Lower lobe of right lung (tissue), 2 donors: Measurements from ENCODE around the gene RNF175. TPM values are rescaled to one million over a fixed set of nuclear protein-coding genes. Genes with fewer than 3 reads are reported as not detected.
A peak's percentile ranks its signal among the peaks of the same experiment; 100 is the strongest.

Source experiments
- ATAC-seq, 2 donors: fragments of 200-7000 bp; cut with Tn5 transposase; one replicate each; pipeline ENCODE4 v1.9.1; 2020 to 2022; ENCODE audit warnings: mild to moderate bottlenecking in 2 of 2, moderate library complexity in 2 of 2
- DNase-seq: peaks from one replicate; pipeline ENCODE4 v3.0.0-alpha.2; 2020
- H3K27ac ChIP-seq: fragments of 200-600 bp; one replicate; pipeline ENCODE4 v1.8.0; 2022
- H3K27me3 ChIP-seq: fragments of 200-600 bp; one replicate; pipeline ENCODE4 v1.8.0; 2022; ENCODE audit warnings: low read depth
- H3K36me3 ChIP-seq: fragments of 200-600 bp; one replicate; pipeline ENCODE4 v1.8.0; 2022; ENCODE audit warnings: mild to moderate bottlenecking
- H3K4me1 ChIP-seq: fragments of 200-600 bp; one replicate; pipeline ENCODE4 v1.8.0; 2022
- H3K4me3 ChIP-seq: fragments of 200-600 bp; one replicate; pipeline ENCODE4 v1.8.0; 2022; ENCODE audit warnings: mild to moderate bottlenecking
- H3K9me3 ChIP-seq: fragments of 200-600 bp; one replicate; pipeline ENCODE4 v1.8.0; 2022
- intact Hi-C: fragments of 100-400 bp; cut with DNase I; formaldehyde crosslinking; loops from one replicate; pipeline ENCODE4 v1.11.0; 2022
- total RNA-seq: library from RNA; stranded (reverse); fragmentation: NEBNext Ultra II Directional; extraction: Animal tissue kit (Norgen Biotek cat#: 25700); gene quantifications from one replicate; pipeline ENCODE4 v1.2.1, GENCODE V29; 2021
- TF ChIP-seq, protein P1 (sequence below): fragments of 200-600 bp; IDR thresholded peaks from one replicate; pipeline ENCODE4 v1.8.0; 2022; ENCODE audit warnings: antibody characterized with exemption, mild to moderate bottlenecking
- donor health status: DM: no; HTN: yes; CAD: no; lungs with severe emphysema.

The RNF175 gene
- total RNA-seq, 1 donor from 2014 or later, result 0.12 TPM

GRCh38 chr4:153757407-153757806 lies 2.4 kb downstream of the RNF175 start:
- ATAC-seq (peak in 1 of 2 donors; percentile 46), DNase-seq (no peak)
- TF ChIP-seq, protein P1, sequence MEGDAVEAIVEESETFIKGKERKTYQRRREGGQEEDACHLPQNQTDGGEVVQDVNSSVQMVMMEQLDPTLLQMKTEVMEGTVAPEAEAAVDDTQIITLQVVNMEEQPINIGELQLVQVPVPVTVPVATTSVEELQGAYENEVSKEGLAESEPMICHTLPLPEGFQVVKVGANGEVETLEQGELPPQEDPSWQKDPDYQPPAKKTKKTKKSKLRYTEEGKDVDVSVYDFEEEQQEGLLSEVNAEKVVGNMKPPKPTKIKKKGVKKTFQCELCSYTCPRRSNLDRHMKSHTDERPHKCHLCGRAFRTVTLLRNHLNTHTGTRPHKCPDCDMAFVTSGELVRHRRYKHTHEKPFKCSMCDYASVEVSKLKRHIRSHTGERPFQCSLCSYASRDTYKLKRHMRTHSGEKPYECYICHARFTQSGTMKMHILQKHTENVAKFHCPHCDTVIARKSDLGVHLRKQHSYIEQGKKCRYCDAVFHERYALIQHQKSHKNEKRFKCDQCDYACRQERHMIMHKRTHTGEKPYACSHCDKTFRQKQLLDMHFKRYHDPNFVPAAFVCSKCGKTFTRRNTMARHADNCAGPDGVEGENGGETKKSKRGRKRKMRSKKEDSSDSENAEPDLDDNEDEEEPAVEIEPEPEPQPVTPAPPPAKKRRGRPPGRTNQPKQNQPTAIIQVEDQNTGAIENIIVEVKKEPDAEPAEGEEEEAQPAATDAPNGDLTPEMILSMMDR, result no peak
- Histone ChIP-seq H3K27me3 (peaks cover 39% of the 10 kb centered on the region), H3K4me1 (peaks cover 9% of the 10 kb centered on the region), H3K9me3 (no peaks in the 10 kb centered on the region), H3K4me3 (no peak overlapping the region), H3K27ac (no peak overlapping the region), H3K36me3 (no peaks in the 10 kb centered on the region)
- intact Hi-C loops, result no loop called here

DNA sequence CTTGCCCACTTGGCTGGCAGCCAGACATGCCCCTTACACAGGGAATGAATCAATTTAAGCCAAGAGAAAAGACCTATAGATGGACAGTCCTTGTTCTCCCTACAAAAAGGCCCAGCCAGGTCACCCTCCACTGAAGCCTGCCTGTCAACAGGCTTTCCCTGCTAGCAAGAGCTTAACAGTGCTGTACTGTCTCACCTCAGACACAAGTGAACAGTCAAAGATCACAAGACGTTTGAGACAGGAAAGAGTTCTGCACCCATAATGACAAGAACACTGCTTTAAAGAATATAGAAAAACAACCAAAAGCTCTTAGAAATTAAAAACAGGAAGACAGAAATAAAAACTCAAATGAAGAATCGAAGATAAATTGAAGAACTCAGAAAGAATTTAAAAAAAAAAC lies 4.6 kb downstream of the RNF175 start:
- TF ChIP-seq, protein P1, result no peak
- DNase-seq, result no peak
- no peak overlapping the region for H3K4me3 ChIP-seq
- peaks cover 9% of the 10 kb centered on the region for H3K4me1 ChIP-seq
- peaks cover 33% of the 10 kb centered on the region for H3K27me3 ChIP-seq
- no peaks in the 10 kb centered on the region for H3K36me3 ChIP-seq
- H3K9me3 ChIP-seq, result no peaks in the 10 kb centered on the region
- no peak for ATAC-seq
- intact Hi-C loops, result no loop called here
- no peak overlapping the region for H3K27ac ChIP-seq

DNA sequence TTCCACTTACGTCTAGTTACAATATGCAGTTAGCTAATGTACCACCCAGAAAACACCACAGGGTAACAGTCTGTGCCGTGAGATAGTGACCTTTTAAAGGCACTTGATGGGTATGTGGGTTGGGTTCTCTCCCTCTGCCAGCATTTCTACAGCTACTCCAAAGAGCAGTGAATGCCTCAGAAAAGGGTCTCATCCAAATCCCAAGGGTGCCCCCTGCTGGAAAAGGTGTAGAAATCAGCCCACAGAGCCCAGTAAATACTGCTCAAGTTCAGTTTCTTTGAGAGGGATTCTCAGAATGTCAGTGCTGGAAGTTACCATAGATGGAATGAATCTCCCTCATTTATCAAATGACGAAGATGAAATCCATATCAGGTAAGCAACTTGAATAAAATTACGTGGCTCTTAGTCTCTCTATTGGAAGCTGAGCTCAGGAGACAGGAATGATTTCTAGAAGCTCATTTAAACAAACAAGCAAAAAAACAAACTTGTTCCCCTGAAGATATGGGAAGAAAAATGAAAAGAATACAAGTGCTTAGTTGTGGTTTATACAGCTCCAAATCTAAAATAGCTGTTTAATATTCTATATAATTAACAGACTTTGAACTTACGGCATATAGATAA lies 9.5 kb downstream of the RNF175 start:
- TF ChIP-seq, protein P1, result peak; percentile 72
- ATAC-seq (peak; percentile 86 to 93), DNase-seq (no peak)
- peaks cover 5% of the 10 kb centered on the region for H3K27me3 ChIP-seq
- intact Hi-C loops, result loop anchor here (5.0 kb wide), 1 partner anchor 118 kb away; no protein-coding TSS in a partner anchor
- no peaks in the 10 kb centered on the region for H3K9me3 ChIP-seq
- H3K36me3 ChIP-seq, result no peaks in the 10 kb centered on the region
- no peak overlapping the region for H3K27ac ChIP-seq
- H3K4me3 ChIP-seq, result no peak overlapping the region
- H3K4me1 ChIP-seq, result peaks cover 5% of the 10 kb centered on the region

DNA sequence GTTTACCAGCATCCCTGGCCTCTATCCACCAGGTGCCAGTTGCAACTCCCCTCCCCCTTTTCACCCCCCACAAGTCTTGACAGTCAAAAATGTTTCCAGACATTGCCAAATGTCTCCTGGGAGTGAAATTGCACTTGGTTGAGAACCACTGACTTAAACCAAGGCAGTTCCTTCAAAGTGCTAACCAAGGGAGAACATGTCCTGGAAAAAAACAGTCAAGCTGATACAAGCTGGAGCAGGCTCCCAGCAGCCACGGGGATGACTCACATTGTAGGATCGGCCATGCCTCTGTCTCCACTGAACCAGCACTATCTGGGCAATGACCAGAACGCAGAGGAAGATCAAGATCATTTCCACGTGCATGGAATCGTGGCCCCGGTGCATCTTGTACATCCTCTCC lies 11.4 kb downstream of the RNF175 start:
- ATAC-seq (peak in 1 of 2 donors; percentile 11), DNase-seq (no peak)
- no peak overlapping the region for H3K27ac ChIP-seq
- no peak overlapping the region for H3K4me3 ChIP-seq
- TF ChIP-seq, protein P1, result no peak
- H3K27me3 ChIP-seq, result peaks cover 5% of the 10 kb centered on the region
- H3K4me1 ChIP-seq, result peaks cover 5% of the 10 kb centered on the region
- no peaks in the 10 kb centered on the region for H3K36me3 ChIP-seq
- no peaks in the 10 kb centered on the region for H3K9me3 ChIP-seq
- intact Hi-C loops, result no loop called here

GRCh38 chr4:153747406-153747955 lies 12.3 kb downstream of the RNF175 start:
- ATAC-seq, result peak in 1 of 2 donors; percentile 20
- Histone ChIP-seq H3K4me1 (peaks cover 5% of the 10 kb centered on the region), H3K9me3 (no peaks in the 10 kb centered on the region), H3K36me3 (no peaks in the 10 kb centered on the region), H3K4me3 (no peak overlapping the region), H3K27me3 (peaks cover 5% of the 10 kb centered on the region), H3K27ac (no peak overlapping the region)
- TF ChIP-seq, protein P1, result no peak
- intact Hi-C loops, result no loop called here
- no peak for DNase-seq
